Superior temporal gyrus (tissue), 1 donor: ENCODE results near the gene GAS7.

Experiments used
- DNase-seq: peaks from one replicate; pipeline ENCODE4 v3.0.0-alpha.2; 2016; ENCODE audit errors: extremely low spot score

Gene GAS7

GRCh38 chr17:9893411-9894012, 304.9 kb downstream of the GAS7 start:
- DNase-seq = no peak

GRCh38 chr17:9890124-9890523, 308.3 kb downstream of the GAS7 start:
- no peak for DNase-seq

- DNase-seq = no peak
Measured at GRCh38 chr17:9887508-9887907, 310.9 kb downstream of the GAS7 start.

GRCh38 chr17:9886141-9886930, 312.1 kb downstream of the GAS7 start:
- peak; percentile 76 for DNase-seq

- DNase-seq = no peak
Measured at GRCh38 chr17:9883451-9883850, 315.0 kb downstream of the GAS7 start.

GRCh38 chr17:9880582-9880999, 317.8 kb downstream of the GAS7 start:
- no peak for DNase-seq

GRCh38 chr17:9878786-9879525, 319.4 kb downstream of the GAS7 start:
- no peak for DNase-seq

GRCh38 chr17:9878356-9878755, 320.1 kb downstream of the GAS7 start:
- no peak for DNase-seq

- peak; percentile 67 for DNase-seq
Measured at GRCh38 chr17:9875441-9875840, 323.0 kb downstream of the GAS7 start.

- DNase-seq = no peak
Measured at GRCh38 chr17:9874722-9875121, 323.7 kb downstream of the GAS7 start.

GRCh38 chr17:9872852-9873251, 325.6 kb downstream of the GAS7 start:
- DNase-seq = no peak

- no peak for DNase-seq
Measured at GRCh38 chr17:9868552-9868951, 329.9 kb downstream of the GAS7 start.

GRCh38 chr17:9865586-9865985, 332.8 kb downstream of the GAS7 start:
- no peak for DNase-seq

- DNase-seq = no peak
Measured at GRCh38 chr17:9862949-9863348, 335.5 kb downstream of the GAS7 start.

- no peak for DNase-seq
Measured at GRCh38 chr17:9862220-9862619, 336.2 kb downstream of the GAS7 start.

- DNase-seq = no peak
Measured at GRCh38 chr17:9860851-9861250, 337.6 kb downstream of the GAS7 start.
